GM19324 (cell line): Measurements from ENCODE around the gene HDGFL2.
"Not testable (repeated sequence)": the region's sequence is repeated elsewhere in the genome, so short reads cannot be mapped to it uniquely, and the experiment has no call there.

Experiments used
- ATAC-seq: cut with Tn5 transposase; IDR thresholded peaks from one replicate; pipeline ENCODE4 v1.9.1; 2021; ENCODE audit warnings: mild to moderate bottlenecking, moderate library complexity; ENCODE audit not compliant: unreplicated experiment, low FRiP score

HDGFL2 gene

GRCh38 chr19:4511300-4512054 is 39.4 kb downstream of the HDGFL2 start:
- no peak for ATAC-seq

GRCh38 chr19:4512070-4512469 is 40.0 kb downstream of the HDGFL2 start:
- ATAC-seq: no peak

- no peak for ATAC-seq
These were observed 41.2 kb downstream of the HDGFL2 start for GRCh38 chr19:4513248-4513647.

DNA sequence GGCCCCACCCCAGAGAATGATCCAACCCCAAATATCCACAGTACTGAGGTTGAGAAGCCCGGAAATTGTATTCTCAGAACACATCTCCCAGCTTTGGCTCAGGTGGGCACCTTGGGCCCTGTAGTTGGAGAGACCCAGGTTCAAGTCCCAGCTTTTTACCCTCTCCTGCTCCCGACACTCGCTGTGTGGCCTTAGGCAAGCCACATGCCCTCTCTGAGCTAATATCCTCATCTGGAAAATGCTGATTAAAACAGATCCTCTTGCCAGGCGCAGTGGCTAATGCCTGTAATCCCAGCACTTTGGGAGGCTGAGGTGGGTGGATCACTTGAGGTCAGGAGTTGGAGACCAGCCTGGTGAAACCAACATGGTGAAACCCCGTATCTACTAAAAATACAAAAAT is 43.6 kb downstream of the HDGFL2 start:
- no peak for ATAC-seq

DNA sequence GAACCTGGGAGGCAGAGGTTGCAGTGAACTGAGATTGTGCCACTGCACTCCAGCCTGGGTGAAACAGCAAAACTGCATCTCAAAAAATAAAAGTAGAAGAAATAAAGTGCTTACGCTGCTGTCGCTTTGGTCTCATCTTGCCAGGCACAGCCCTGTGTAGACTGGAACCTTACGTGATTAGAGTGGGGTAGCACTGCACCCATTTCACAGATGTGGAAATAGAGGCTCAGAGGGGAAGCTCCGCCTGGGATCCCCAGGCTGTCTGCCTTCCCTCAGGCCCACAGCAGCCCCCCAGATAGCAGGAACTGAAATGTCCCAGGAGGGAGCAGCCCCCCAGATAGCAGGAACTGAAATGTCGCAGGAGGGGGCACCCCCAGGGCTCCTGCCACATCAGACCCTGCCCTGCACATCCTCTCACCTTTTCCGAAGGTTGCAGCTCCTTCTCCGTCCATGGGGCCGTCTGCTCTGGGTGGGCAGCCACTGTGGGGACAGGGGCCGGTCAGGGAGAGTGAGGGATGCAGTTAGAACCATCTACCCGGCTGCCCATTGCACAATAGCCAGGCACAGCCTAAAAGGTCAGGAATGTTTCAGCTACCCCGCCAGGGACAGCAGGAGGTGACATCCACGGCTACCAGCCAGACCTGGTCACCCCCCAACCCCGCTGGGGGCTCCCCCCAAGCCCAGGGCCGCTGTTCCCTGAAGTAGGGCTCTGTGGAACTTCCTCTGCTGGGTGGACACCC is 44.3 kb downstream of the HDGFL2 start:
- ATAC-seq: no peak

DNA sequence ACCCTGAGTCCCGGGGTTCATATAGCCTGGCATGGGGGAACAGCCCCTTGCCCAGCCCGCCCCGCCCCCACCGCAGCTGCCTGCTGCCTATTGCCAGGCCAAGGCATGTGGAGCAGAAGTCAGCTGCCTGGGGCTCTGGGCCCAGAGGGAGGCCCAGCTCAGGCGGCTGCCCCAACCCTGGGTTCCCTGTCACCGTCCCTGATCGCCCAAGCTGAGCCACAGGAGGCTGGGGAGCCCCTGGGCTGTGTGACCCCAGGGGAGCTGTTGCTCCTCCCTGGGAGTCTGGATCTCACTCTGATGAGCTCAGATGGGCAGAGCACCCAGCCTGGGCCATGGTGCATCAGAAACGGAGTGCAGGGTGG is 44.8 kb downstream of the HDGFL2 start:
- ATAC-seq: no peak

- ATAC-seq: no peak
These were observed 45.5 kb downstream of the HDGFL2 start for GRCh38 chr19:4517451-4518057.

GRCh38 chr19:4518345-4519171 is 46.5 kb downstream of the HDGFL2 start, which contains the start of gene PLIN4:
TSS of gene PLIN4 (minus strand) at chr19:4518486. CDS start at chr19:4518272, 214 bp downstream.
- no peak for ATAC-seq

DNA sequence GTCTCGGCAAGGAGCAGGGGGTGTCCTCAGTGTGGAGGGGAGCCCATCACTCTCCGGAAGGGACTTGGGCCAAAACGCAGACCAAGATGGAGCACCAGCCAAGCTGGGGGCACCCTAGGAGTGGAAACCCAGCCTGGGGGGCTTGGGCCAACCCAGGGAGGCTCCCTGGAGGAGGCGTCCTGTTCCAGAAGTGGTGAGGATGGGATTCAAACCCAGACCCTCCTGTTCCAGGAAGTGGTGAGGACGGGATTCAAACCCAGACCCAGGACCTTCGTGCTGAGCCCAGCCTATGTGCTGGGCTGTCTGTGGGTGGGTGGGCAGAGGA is 47.0 kb downstream of the HDGFL2 start:
- ATAC-seq: no peak

DNA sequence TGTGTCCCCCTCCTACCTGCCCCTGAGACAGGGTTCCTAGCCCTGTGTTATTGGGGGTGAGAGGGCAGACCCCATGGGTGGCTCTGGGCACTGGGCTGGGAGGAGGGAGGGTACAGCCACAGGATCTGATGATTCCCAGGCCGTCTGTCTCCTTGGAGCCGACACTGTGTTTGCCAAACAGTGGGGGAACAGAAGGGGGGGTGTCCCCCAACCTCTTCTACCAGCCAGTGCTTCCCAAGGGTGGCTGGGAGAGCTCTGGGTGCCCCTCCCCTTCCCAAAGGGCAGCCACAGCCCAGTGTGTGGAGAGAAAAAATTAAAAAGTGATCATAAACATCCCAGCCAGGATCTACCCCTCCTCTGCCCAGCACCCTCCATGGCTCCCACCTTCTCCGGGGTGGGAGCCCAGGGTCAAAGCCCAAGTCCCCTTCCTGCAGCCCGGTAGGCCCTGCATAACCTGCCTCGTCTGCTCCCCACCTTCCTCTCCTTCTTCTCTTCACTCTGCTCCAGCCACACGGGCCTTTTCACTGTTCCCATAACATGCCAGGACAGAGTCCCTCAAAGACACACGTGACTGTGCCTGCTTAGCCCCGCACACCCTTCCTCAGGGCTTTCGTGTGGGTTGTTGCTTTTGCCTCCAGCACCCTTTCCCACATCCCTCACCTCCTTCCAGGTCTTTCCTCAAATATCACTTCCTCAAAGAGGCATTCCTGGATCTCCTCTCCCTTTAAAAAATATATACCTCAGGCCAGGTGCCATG is 47.6 kb downstream of the HDGFL2 start:
- ATAC-seq: no peak

- no peak for ATAC-seq
These were observed 49.2 kb downstream of the HDGFL2 start for GRCh38 chr19:4521170-4521887.

DNA sequence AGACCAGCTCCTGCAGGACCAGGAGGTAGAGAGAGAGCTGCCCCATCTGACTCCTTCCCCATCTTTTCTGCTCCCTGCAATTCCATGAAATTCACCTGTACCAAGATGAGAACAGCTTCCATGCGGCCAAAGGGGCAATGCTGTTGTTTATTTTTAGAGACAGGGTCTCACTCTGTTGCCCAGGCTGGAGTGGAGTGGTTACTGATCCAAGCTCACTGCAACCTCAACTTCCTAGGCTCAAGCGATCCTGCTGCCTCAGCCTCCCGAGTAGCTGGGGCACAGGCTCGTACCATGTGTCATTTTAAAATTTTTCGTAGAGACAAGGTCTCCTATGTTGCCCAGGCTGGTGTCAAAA is 49.8 kb downstream of the HDGFL2 start:
- no peak for ATAC-seq

DNA sequence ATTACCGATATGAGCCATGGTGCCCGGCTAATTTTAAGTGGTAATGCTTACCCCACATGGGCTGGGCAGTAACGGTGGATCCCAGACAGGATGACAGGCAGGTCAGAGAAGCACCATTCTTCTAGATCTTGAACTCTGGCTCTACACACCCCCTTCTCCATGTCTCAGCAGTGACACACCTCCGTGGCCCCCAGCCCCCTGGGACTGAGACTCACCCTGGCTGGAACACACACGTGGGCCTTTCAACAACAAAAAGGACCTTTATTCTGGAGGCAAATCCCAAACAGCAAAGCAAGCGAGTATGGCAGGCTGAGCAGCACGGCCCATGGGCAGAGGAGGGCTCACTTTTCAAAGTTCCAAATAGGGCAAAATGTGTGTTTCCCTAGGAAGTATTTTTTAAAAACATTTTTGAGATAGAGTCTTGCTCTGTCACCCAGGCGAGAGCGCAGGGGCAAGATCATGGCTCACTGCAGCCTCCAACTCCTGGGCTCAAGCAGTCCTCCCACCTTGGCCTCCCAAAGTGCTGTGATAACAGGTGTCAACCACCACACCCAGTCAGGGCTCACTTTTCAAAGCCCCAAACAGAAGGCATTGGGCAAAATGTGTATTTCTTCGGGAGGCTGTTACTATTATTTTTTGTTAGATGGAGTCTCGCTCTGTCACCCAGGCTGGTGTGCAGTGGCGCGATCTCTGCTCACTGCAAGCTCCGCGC is 50.4 kb downstream of the HDGFL2 start:
- no peak for ATAC-seq

DNA sequence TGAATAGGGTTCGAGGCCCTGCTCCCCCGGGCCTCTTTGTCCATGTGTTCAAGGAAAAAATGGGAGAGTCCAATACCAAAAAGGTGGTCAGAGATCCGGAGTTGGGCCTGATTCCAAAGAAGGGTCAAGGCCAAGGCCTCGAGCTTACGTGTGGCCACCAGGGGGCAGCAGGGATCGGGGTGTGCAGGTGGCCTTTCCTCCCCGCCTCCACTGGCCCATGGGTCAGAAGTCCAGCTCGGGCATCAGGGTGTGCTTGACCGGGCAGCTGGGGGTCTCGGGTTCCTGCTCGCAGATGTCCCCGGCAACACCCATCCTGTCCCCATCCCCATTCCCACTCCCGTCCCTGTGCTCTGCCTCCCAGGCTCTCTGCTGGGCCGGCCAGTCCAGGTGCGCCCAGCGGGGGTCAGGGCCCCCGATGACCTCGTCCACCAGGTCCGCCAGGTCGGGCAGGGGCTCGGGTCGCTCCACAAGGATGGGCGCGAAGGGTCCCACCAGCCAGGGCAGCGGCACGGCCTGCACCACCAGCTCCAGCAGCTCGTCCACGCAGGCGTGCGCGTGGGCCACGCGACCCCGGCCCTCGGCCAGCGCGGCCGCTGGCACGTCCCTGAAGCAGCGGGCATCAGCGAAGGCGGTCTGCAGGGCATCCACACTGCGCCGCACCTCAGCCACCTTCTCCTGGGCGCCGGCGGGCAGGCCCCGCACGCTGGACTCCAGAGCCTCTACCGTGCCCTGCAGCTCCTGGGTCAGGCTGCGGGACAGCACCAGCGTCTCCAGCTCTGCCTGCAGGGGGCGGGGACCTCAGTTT is 51.4 kb downstream of the HDGFL2 start:
- no peak for ATAC-seq

DNA sequence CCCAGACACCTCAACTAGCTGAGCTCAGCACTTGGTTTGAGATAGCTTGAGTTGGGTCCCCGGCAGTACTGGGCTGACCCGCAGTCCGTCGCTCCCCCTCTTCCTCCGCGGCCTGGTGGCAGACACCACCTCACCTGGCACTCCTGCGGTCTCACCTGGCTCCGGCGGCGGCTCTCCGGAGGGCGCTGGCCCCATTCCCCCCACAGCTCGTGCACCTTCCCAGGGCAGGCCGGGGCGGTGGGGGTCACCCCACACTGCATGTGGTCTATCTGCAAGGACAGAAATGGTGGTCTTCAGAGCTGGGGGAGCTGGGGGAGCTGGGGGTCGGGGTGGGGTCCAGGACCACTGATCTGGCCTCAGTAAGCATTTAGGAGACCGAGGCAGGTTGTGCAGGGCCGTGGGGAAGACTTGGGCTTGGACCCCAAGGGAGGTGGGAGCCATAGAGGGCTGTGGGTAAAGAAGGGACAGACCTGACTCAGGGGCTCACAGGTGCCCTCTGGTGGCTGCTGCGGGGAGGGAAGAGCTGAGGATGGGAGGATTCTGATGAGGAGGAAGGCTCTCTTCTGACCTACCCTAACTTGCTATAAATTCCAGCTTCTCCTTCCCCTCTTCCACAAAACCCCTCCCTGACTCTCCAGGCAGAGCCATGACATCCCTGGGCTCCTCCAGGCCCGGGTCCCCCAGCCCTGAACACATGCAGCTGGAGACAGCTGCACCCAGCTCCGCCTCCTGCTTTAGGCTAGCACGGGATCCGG is 52.9 kb downstream of the HDGFL2 start:
- no peak for ATAC-seq

DNA sequence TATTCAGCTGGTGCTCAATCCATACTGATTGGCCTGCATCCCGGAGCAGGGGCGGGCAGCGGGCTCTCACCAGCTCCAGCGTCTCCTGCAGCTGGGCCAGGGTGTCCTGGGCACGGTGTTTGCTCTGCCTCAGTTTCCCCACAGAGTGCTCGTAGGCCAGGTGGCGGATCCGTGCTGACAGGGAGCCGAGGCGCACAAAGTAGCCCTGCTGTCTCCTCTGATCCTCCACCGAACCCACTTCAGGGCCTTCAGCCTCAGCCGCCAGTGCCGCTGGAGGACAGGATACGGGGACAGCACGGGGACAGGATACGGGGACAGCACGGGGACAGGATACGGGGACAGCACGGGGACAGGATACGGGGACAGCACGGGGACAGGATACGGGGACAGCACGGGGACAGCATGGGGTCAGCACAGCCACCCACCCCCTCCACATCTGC is 53.5 kb downstream of the HDGFL2 start:
- no peak for ATAC-seq

DNA sequence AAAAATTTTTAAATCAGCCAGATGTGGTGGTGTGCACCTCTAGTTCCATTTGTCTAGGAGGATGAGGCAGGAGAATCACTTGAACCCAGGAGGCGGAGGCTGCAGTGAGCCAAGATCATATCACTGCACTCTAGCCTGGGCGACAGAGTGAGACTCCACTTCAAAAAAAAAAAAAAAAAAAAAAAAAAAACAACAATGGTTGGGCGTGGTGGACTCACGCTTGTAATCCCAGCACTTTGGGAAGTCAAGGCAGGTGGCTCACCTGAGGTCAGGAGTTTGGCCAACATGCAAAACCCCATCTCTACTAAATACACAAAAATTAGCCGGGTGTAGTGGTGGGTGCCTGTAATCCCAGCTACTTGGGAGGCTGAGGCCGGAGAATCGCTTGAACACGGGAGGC is 55.3 kb downstream of the HDGFL2 start:
- not testable (repeated sequence) for ATAC-seq
